Gastroesophageal sphincter (tissue), 3 donors: Measurements from ENCODE around the gene SERGEF.

Source experiments
- POLR2AphosphoS5 ChIP-seq: sonication (generic); formaldehyde crosslinking; IDR thresholded peaks from one replicate; pipeline ENCODE4 v1.6.1; 2017; ENCODE audit warnings: antibody characterized with exemption
- TF ChIP-seq, protein P1 (sequence below), 4 experiments: fragments of 200-600 bp in 2 of 4; fragments of 450-650 bp in 2 of 4; sonication (generic) in 1 of 4; IDR thresholded peaks; one replicate each; pipeline ENCODE4 v1.5.1; 2017 to 2019; ENCODE audit warnings: antibody characterized with exemption in 4 of 4, mild to moderate bottlenecking in 2 of 4, moderate library complexity in 2 of 4

GRCh38 chr11:18016789-18017188, 3.9 kb upstream of the SERGEF start:
- TF ChIP-seq, protein P1, sequence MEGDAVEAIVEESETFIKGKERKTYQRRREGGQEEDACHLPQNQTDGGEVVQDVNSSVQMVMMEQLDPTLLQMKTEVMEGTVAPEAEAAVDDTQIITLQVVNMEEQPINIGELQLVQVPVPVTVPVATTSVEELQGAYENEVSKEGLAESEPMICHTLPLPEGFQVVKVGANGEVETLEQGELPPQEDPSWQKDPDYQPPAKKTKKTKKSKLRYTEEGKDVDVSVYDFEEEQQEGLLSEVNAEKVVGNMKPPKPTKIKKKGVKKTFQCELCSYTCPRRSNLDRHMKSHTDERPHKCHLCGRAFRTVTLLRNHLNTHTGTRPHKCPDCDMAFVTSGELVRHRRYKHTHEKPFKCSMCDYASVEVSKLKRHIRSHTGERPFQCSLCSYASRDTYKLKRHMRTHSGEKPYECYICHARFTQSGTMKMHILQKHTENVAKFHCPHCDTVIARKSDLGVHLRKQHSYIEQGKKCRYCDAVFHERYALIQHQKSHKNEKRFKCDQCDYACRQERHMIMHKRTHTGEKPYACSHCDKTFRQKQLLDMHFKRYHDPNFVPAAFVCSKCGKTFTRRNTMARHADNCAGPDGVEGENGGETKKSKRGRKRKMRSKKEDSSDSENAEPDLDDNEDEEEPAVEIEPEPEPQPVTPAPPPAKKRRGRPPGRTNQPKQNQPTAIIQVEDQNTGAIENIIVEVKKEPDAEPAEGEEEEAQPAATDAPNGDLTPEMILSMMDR (IDR thresholded peaks at IDR 0.05): no peak
- TF ChIP-seq POLR2AphosphoS5: no peak
